Mesenchymal stem cell (in vitro differentiated cells and primary cell): ENCODE results near the gene ANTKMT.

Experiments used
- DNase-seq: peaks from one replicate; pipeline ENCODE4 v3.0.0-alpha.2; 2013
- H2AFZ ChIP-seq: one replicate; pipeline ENCODE4 v1.6.1; 2013; ENCODE audit warnings: low read depth, mild to moderate bottlenecking, control low read depth, inconsistent platforms, low read length, moderate library complexity
- H2AK5ac ChIP-seq: 2 replicates; pipeline ENCODE4 v1.6.1; 2013; ENCODE audit warnings: low read length, moderate library complexity, mild to moderate bottlenecking, inconsistent platforms; ENCODE audit not compliant: severe bottlenecking
- H2BK120ac ChIP-seq: one replicate; pipeline ENCODE4 v1.6.1; 2013; ENCODE audit warnings: low read depth, mild to moderate bottlenecking, inconsistent platforms, low read length, moderate library complexity
- H2BK12ac ChIP-seq, 2 experiments: one replicate each; pipeline ENCODE4 v1.6.1; 2013; ENCODE audit warnings: inconsistent platforms in 2 of 2, low read length in 2 of 2, mild to moderate bottlenecking in 2 of 2, moderate library complexity in 2 of 2, control low read depth in 1 of 2
- H2BK15ac ChIP-seq: one replicate; pipeline ENCODE4 v1.6.1; 2013; ENCODE audit warnings: mild to moderate bottlenecking, low read depth, inconsistent platforms; ENCODE audit not compliant: poor library complexity, severe bottlenecking
- H2BK5ac ChIP-seq: 2 replicates; pipeline ENCODE4 v1.6.1; 2013; ENCODE audit warnings: low read depth, mild to moderate bottlenecking, low read length, control low read depth, inconsistent platforms; ENCODE audit not compliant: poor library complexity, severe bottlenecking
- H3K14ac ChIP-seq, 2 experiments: one replicate each; pipeline ENCODE4 v1.6.1; 2013; ENCODE audit warnings: inconsistent platforms in 2 of 2, low read length in 2 of 2, control low read depth in 1 of 2, mild to moderate bottlenecking in 1 of 2, moderate library complexity in 1 of 2
- H3K18ac ChIP-seq, 2 experiments: one replicate each; pipeline ENCODE4 v1.6.1; 2013; ENCODE audit warnings: inconsistent platforms in 2 of 2, low read length in 2 of 2, control low read depth in 1 of 2, low read depth in 1 of 2, mild to moderate bottlenecking in 1 of 2
- H3K23ac ChIP-seq, 2 experiments: one replicate each; pipeline ENCODE4 v1.6.1; 2013; ENCODE audit warnings: inconsistent platforms in 2 of 2, low read length in 2 of 2, mild to moderate bottlenecking in 2 of 2, moderate library complexity in 2 of 2, control low read depth in 1 of 2
- H3K27ac ChIP-seq: 2 replicates; pipeline ENCODE4 v1.5.1; 2013; ENCODE audit warnings: mild to moderate bottlenecking, moderate library complexity, low read length, control low read depth, inconsistent platforms; ENCODE audit not compliant: poor library complexity, severe bottlenecking
- H3K27me3 ChIP-seq, 2 experiments: 2 replicates each; pipeline versions ENCODE4 v1.6.1 to v1.7.0; 2013; ENCODE audit warnings: low read length in 2 of 2, mild to moderate bottlenecking in 2 of 2, moderate library complexity in 2 of 2, control low read depth in 1 of 2, inconsistent platforms in 1 of 2; ENCODE audit not compliant: control insufficient read depth in 1 of 2, insufficient read depth in 1 of 2
- H3K36me3 ChIP-seq, 2 experiments: 2 replicates each; pipeline versions ENCODE4 v1.6.1 to v1.7.0; 2013; ENCODE audit warnings: low read length in 2 of 2, control low read depth in 1 of 2, inconsistent platforms in 1 of 2, low read depth in 1 of 2, mild to moderate bottlenecking in 1 of 2; ENCODE audit not compliant: insufficient read depth in 2 of 2, control insufficient read depth in 1 of 2
- H3K4ac ChIP-seq, 2 experiments: one replicate each; pipeline ENCODE4 v1.6.1; 2013; ENCODE audit warnings: inconsistent platforms in 2 of 2, low read length in 2 of 2, mild to moderate bottlenecking in 2 of 2, moderate library complexity in 2 of 2, control low read depth in 1 of 2, low read depth in 1 of 2
- H3K4me1 ChIP-seq: 2 replicates; pipeline ENCODE4 v1.6.1; 2013; ENCODE audit warnings: low read depth, low read length, control low read depth; ENCODE audit not compliant: control insufficient read depth, insufficient read depth
- H3K4me2 ChIP-seq: 2 replicates; pipeline ENCODE4 v1.6.1; 2013; ENCODE audit warnings: low read length, mild to moderate bottlenecking, inconsistent platforms; ENCODE audit not compliant: poor library complexity, severe bottlenecking
- H3K4me3 ChIP-seq, 2 experiments: 2 replicates each; pipeline versions ENCODE4 v1.5.1 to v1.7.0; 2013; ENCODE audit warnings: low read length in 2 of 2, mild to moderate bottlenecking in 2 of 2, control low read depth in 1 of 2, low read depth in 1 of 2; ENCODE audit not compliant: insufficient read depth in 1 of 2
- H3K79me1 ChIP-seq: replicated peaks from 2 replicates; pipeline ENCODE4 v1.6.1; 2013; ENCODE audit warnings: mild to moderate bottlenecking, control low read depth, low read length, inconsistent platforms; ENCODE audit not compliant: poor library complexity, severe bottlenecking
- H3K9ac ChIP-seq: 2 replicates; pipeline ENCODE4 v1.7.0; 2013; ENCODE audit warnings: mild to moderate bottlenecking, low read length, moderate library complexity
- H3K9me3 ChIP-seq: 2 replicates; pipeline ENCODE4 v1.7.0; 2013; ENCODE audit warnings: mild to moderate bottlenecking, low read length; ENCODE audit not compliant: control insufficient read depth
- H4K8ac ChIP-seq: one replicate; pipeline ENCODE4 v1.6.1; 2013; ENCODE audit warnings: inconsistent platforms, mild to moderate bottlenecking, low read length, moderate library complexity
- H4K91ac ChIP-seq: one replicate; pipeline ENCODE4 v1.6.1; 2013; ENCODE audit warnings: mild to moderate bottlenecking, low read length, inconsistent platforms
- WGBS: methylation state at CpG from one replicate; pipeline ENCODE4 v1.1.7; 2013; ENCODE audit warnings: mixed read lengths; 5-methylcytosine and 5-hydroxymethylcytosine counted together

The ANTKMT gene

DNA sequence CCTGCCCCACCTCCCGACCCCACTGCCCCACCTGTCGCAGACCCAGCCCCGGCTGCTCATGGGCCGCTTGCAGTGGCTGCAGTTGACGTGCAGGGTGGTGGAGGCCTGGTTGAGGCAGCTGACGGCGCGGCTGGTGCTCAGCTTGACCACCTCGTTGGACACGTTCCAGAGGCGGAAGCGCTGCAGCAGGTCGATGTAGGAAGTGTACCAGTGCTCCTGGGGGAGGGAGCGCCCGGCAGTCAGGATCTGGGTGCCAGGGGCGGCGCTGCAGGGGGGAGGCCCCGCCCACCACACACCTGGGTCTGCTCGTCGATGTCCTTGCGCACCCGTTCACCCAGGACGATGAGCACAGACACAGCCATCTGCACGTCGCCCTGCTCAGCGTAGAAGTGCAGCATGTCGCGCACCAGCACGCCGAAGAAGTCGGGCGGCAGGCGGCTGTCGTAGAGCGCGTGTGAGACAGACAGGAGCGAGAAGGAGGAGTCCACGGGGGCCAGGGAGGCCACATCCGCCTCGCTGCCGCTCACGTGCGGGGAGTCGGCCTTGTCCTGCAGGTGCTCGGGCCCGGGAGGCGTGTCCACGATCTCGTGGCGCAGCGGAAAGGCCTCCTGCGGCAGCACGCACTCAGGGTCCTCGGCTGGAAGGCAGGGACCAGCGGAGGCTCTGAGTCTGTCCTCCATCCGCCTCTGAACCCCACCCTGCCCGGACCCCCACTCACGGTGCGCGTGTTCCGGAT, 35.8 kb upstream of the ANTKMT start:
- no peak overlapping the region for H2BK5ac ChIP-seq
- H3K18ac ChIP-seq = no peak overlapping the region
- DNase-seq = no peak
- no peak overlapping the region for H2AK5ac ChIP-seq
- H3K14ac ChIP-seq = no peak overlapping the region
- H3K23ac ChIP-seq = no peak overlapping the region
- H2BK15ac ChIP-seq = no peak overlapping the region
- H4K8ac ChIP-seq = peak overlapping the region; percentile 45
- no peak overlapping the region for H3K4me2 ChIP-seq
- peak overlapping the region; percentile 64 for H4K91ac ChIP-seq
- no peak overlapping the region for H3K27ac ChIP-seq
- WGBS = 96% methylated on average over 61 of the region's 61 CpGs
- H3K79me1 ChIP-seq = peaks cover 45% of the 10 kb centered on the region
- no peak overlapping the region for H2BK120ac ChIP-seq
- H3K4me3 ChIP-seq = peak overlapping the region in 1 of 2 experiments; percentile 53
- H2AFZ ChIP-seq = no peak overlapping the region
- H3K27me3 ChIP-seq = no peaks in the 10 kb centered on the region
- no peak overlapping the region for H3K9ac ChIP-seq
- H3K4ac ChIP-seq = no peak overlapping the region
- no peak overlapping the region for H2BK12ac ChIP-seq
- peaks cover 65% of the 10 kb centered on the region for H3K4me1 ChIP-seq
- peaks cover 47 to 74% of the 10 kb centered on the region in 2 experiments for H3K36me3 ChIP-seq
- H3K9me3 ChIP-seq = no peaks in the 10 kb centered on the region

DNA sequence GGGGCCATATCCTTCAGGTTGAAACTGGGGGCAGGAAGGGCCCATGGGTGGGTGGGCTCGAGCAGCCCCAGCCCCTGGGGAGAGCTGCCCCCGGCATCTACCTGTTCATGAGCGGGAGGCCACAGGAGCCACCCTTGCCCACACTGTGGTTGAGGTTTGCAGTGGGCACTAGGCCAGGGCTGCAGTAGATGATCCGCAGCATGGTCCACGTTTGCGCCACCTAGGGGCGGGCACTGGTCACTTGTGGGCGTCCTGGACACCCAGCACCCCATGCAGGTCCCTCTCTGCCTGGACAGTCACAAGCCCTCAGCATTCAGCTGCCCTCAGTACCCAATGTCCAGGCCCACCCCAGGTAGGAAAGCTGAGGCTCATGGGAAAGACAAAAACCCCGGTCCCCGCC, 35.0 kb upstream of the ANTKMT start:
- Histone ChIP-seq H4K8ac (no peak overlapping the region), H3K23ac (no peak overlapping the region), H3K9me3 (no peaks in the 10 kb centered on the region), H4K91ac (no peak overlapping the region), H3K4me1 (peaks cover 67% of the 10 kb centered on the region), H3K18ac (no peak overlapping the region), H3K14ac (no peak overlapping the region), H2BK120ac (no peak overlapping the region), H3K79me1 (peaks cover 45% of the 10 kb centered on the region), H3K4me2 (no peak overlapping the region), H3K27ac (no peak overlapping the region), H3K4me3 (no peak overlapping the region), H2BK5ac (no peak overlapping the region), H2BK12ac (no peak overlapping the region), H3K27me3 (no peaks in the 10 kb centered on the region), H2AK5ac (no peak overlapping the region), H3K4ac (no peak overlapping the region), H2AFZ (no peak overlapping the region), H3K36me3 (peaks cover 47 to 74% of the 10 kb centered on the region in 2 experiments), H2BK15ac (peak overlapping the region; percentile 52), H3K9ac (no peak overlapping the region)
- peak; percentile 43 for DNase-seq
- WGBS = 79% methylated on average over 10 of the region's 10 CpGs

DNA sequence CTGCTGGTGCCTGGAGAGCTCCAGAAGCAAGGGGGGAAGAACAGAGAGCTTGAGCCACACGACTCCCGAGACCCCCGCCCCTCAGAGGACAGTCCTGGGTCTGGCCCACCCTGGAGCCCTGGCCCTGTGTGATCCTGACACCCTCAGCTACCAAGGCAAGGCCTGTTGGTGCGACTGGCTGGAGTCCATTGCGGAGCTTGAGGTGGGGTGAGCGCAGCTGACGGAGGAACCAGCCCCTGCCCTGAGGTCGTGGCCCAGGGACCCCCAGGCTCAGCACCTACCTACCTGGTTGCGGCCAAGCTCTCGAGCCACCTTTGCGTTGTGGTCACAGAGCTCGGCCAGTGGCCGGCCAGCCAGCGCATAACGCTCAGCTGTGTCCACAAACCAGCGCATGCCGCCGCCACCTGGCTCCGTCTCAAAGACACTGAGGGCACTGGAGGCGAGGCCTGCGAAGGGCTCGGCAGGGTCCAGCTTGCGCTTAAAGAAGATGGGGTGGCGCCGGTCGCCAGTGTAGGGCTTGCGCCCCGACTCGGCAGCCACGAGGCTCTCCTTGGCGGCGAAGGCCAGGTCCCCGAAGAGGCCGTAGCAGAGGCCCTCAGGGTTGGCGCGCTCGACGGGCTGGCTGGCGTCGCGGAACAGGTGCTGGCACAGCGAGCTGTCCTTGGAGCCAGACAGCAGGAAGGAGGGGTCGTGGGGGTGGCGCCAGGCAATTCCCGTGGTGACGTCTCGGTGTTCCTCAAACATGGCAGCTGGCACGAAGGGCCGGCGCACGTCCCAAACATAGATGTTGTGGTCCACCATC, 34.3 kb upstream of the ANTKMT start:
- H3K23ac ChIP-seq = no peak overlapping the region
- no peak overlapping the region for H2AFZ ChIP-seq
- H4K8ac ChIP-seq = no peak overlapping the region
- peaks cover 0 to 1% of the 10 kb centered on the region in 2 experiments for H3K27me3 ChIP-seq
- no peak overlapping the region for H2BK12ac ChIP-seq
- H3K4me1 ChIP-seq = peaks cover 60% of the 10 kb centered on the region
- no peak for DNase-seq
- no peak overlapping the region for H2AK5ac ChIP-seq
- H3K18ac ChIP-seq = no peak overlapping the region
- H3K9me3 ChIP-seq = no peaks in the 10 kb centered on the region
- H2BK15ac ChIP-seq = no peak overlapping the region
- no peak overlapping the region for H2BK5ac ChIP-seq
- H3K14ac ChIP-seq = no peak overlapping the region
- H2BK120ac ChIP-seq = no peak overlapping the region
- peak overlapping the region; percentile 21 for H4K91ac ChIP-seq
- peaks cover 42 to 67% of the 10 kb centered on the region in 2 experiments for H3K36me3 ChIP-seq
- peaks cover 45% of the 10 kb centered on the region for H3K79me1 ChIP-seq
- no peak overlapping the region for H3K27ac ChIP-seq
- H3K4me2 ChIP-seq = no peak overlapping the region
- no peak overlapping the region for H3K9ac ChIP-seq
- H3K4me3 ChIP-seq = no peak overlapping the region
- no peak overlapping the region for H3K4ac ChIP-seq
- 96% methylated on average over 51 of the region's 51 CpGs for WGBS

DNA sequence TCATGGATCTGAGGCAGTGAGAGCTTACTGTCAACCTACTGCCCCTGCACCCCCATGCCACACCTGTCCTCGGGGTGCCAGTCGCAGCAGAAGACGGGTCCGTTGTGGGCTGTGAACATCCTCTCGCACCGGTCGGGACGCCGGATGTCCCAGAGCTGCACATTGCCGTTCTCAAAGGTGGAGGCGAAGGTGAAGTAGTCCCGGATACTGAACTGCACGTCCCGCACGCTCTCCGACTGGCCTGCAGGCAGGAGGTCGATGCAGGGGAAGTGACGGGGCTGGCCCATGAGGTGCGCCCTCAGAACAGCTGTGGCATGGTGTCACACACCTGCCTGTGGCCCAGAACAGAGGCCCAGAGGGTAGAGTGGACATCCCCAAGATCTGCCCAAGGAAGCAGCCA, 33.4 kb upstream of the ANTKMT start:
- no peak overlapping the region for H2BK12ac ChIP-seq
- no peak overlapping the region for H2BK15ac ChIP-seq
- no peak overlapping the region for H3K14ac ChIP-seq
- peaks cover 34 to 59% of the 10 kb centered on the region in 2 experiments for H3K36me3 ChIP-seq
- H3K27ac ChIP-seq = no peak overlapping the region
- no peak overlapping the region for H3K4me3 ChIP-seq
- no peak overlapping the region for H3K4me2 ChIP-seq
- no peaks in the 10 kb centered on the region for H3K9me3 ChIP-seq
- H3K4me1 ChIP-seq = peaks cover 51% of the 10 kb centered on the region
- no peak overlapping the region for H2BK5ac ChIP-seq
- no peak overlapping the region for H2BK120ac ChIP-seq
- H4K91ac ChIP-seq = no peak overlapping the region
- no peak overlapping the region for H3K18ac ChIP-seq
- H3K4ac ChIP-seq = no peak overlapping the region
- no peak overlapping the region for H3K9ac ChIP-seq
- H3K23ac ChIP-seq = no peak overlapping the region
- no peak overlapping the region for H4K8ac ChIP-seq
- no peak overlapping the region for H2AK5ac ChIP-seq
- 95% methylated on average over 19 of the region's 19 CpGs for whole genome bisulfite sequencing
- DNase-seq = no peak
- peaks cover 8 to 9% of the 10 kb centered on the region in 2 experiments for H3K27me3 ChIP-seq
- H3K79me1 ChIP-seq = peaks cover 45% of the 10 kb centered on the region
- no peak overlapping the region for H2AFZ ChIP-seq
